OCI-LY3 (cell line): ENCODE data around the gene GGN.

Experiments
- CTCF ChIP-seq: fragments of 200-600, 300-600 bp; sonication (generic); IDR thresholded peaks from 2 replicates; pipeline ENCODE4 v1.5.1; 2014; ENCODE audit warnings: antibody characterized with exemption, low read length, low read depth
- EZH2phosphoT487 ChIP-seq: fragments of 200-600 bp; shearing (Covaris generic); IDR thresholded peaks from 2 replicates; pipeline ENCODE4 v1.6.1; 2018; ENCODE audit warnings: antibody characterized with exemption, mixed run types, low read depth

GRCh38 chr19:38367041-38367440 lies 20.8 kb downstream of the GGN start:
- TF ChIP-seq CTCF (no peak), EZH2phosphoT487 (no peak)
